Small intestine (tissue), 7 donors: ENCODE results near the gene TUBB1. TPM values are rescaled to one million over a fixed set of nuclear protein-coding genes. Genes with fewer than 3 reads are reported as not detected.

ENCODE experiments used
- DNase-seq, 2 donors: peaks; one replicate each; pipeline versions ENCODE4 v3.0.0 to v3.0.0-alpha.2; 2013
- FAIRE-seq: peaks from 2 replicates; lab custom pipeline; 2012; peaks lifted over from hg19 to GRCh38; lab: Jason Lieb, UNC
- H3K27ac ChIP-seq, 3 donors: one replicate each; pipeline ENCODE4 v1.5.1; 2013; ENCODE audit warnings: low read length in 2 of 3, mild to moderate bottlenecking in 2 of 3, control low read depth in 1 of 3, inconsistent platforms in 1 of 3, low read depth in 1 of 3, moderate library complexity in 1 of 3
- H3K27me3 ChIP-seq, 3 donors: one replicate each; pipeline ENCODE4 v1.6.1; 2013; ENCODE audit warnings: low read length in 3 of 3, inconsistent platforms in 1 of 3; ENCODE audit not compliant: control insufficient read depth in 3 of 3, insufficient read depth in 3 of 3
- H3K36me3 ChIP-seq, 3 donors: one replicate each; pipeline ENCODE4 v1.6.1; 2013; ENCODE audit warnings: low read length in 3 of 3, inconsistent platforms in 1 of 3, low read depth in 1 of 3, mild to moderate bottlenecking in 1 of 3, moderate library complexity in 1 of 3; ENCODE audit not compliant: control insufficient read depth in 3 of 3, insufficient read depth in 2 of 3
- H3K4me1 ChIP-seq, 3 donors: one replicate each; pipeline ENCODE4 v1.6.1; 2013; ENCODE audit warnings: low read length in 2 of 3, inconsistent platforms in 1 of 3, low read depth in 1 of 3, mild to moderate bottlenecking in 1 of 3, moderate library complexity in 1 of 3; ENCODE audit not compliant: control insufficient read depth in 3 of 3, insufficient read depth in 2 of 3
- H3K4me3 ChIP-seq, 3 donors: one replicate each; pipeline ENCODE4 v1.5.1; 2013; ENCODE audit warnings: low read length in 3 of 3, control low read depth in 1 of 3, inconsistent platforms in 1 of 3, low read depth in 1 of 3, mild to moderate bottlenecking in 1 of 3, moderate library complexity in 1 of 3
- H3K9me3 ChIP-seq, 2 donors: one replicate each; pipeline ENCODE4 v1.6.1; 2013; ENCODE audit warnings: low read depth in 1 of 2, low read length in 1 of 2; ENCODE audit not compliant: control insufficient read depth in 2 of 2, insufficient read depth in 1 of 2
- WGBS, 3 donors: extraction: QIAGEN DNeasy Blood & Tissue Kit; methylation state at CpG; one replicate each; pipeline ENCODE4 v1.1.7; 2013; 5-methylcytosine and 5-hydroxymethylcytosine counted together
- polyA plus RNA-seq, 4 donors: library from polyadenylated mRNA; stranded (reverse) in 3 of 4; unstranded in 1 of 4; fragments of 200-250 nt in 3 of 4; fragments of 120-200 nt in 1 of 4; gene quantifications; one replicate each; pipeline versions ENCODE4 v1.2.1 to v1.2.3, GENCODE V29; 2013
- donor health status: healthy with polysubstance abuse.
- donor health status: control.
- donor health status: control.
- donor health status: Bipolar disorder and iron deficiency.
- donor health status: healthy.

Gene TUBB1
- polyA plus RNA-seq, 4 donors = 0.01 to 0.30 TPM; not detected in 2

DNA sequence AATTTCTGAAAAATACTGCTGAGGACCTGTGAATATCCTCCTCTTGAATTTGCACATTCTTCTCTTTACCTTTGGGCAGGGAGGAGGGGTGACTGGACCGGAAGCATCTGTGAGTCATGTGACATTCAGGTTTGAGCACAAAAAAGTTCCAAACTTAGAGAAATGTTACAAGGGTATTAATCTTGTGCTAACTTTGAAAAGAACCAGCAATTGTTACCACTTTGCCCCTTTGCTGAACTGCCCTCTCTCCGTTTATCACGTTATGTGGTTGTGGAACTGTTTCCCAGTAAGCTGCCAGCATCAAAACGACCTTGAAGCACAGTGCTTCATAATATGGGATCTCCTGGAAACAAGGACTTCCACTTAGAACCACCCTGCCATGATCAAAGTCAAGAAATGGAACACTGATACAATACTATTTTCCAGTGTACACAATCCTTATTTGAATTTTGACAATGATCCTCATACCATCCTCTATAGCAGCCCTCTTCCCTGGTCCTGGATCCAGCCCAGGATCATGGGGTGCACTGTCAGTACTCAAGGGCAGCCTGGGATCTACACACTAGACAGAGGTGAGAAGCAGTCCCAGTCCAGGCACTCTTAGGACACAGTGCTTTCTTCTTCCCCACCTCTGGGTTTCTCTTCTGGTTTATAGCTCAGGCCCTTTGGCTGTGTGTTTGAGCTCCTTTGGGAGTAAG lies 2.3 kb upstream of the TUBB1 start:
- Histone ChIP-seq H3K27me3 (no peaks in the 10 kb centered on the region), H3K4me3 (no peak overlapping the region), H3K36me3 (peaks cover 0 to 6% (median 0%) of the 10 kb centered on the region in 3 donors), H3K4me1 (peaks cover 0 to 5% (median 0%) of the 10 kb centered on the region in 3 donors), H3K9me3 (no peaks in the 10 kb centered on the region), H3K27ac (no peak overlapping the region)
- 57 to 60% (median 59%) methylated on average over 4 of the region's 4 CpGs for WGBS, 3 donors
- FAIRE-seq = no peak
- no peak for DNase-seq

DNA sequence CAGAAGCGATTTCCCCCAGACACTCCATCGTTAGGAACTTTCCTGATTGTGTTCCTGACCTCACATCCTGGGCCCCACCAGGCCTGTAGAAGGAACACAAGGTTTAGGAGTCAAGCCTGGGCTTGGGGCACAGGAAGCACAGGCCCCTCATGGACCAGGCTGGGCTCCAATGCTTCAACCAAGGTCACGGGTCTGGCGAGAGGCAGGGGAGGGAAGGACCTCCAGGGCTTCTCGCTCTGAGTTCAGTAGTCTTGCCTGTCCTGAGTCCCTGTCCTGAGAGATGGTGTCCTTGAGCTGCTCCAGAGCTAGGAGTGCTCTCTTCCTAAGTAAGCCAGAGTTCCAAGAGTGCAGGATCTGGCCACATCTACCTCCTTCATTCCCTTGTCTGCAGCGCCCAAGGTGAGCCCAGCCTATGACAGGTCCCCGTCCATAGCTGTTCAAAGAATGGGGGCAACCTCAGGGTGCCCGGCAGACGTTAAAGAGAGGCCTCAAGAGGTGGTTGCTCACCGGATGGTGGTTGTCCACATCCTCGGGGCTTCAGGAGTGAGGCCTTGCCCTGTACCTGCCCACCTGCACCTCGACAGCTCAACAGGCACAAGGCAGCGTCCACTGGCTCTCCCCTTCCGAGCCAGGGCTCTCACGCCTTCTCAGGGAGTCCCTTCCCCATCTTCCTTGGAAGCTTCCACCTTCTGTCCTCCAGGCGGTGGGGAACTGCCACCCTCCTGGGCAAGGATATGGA lies 1.6 kb upstream of the TUBB1 start:
- Histone ChIP-seq H3K27me3 (no peaks in the 10 kb centered on the region), H3K4me3 (no peak overlapping the region), H3K9me3 (no peaks in the 10 kb centered on the region), H3K27ac (no peak overlapping the region), H3K36me3 (peaks cover 0 to 7% (median 0%) of the 10 kb centered on the region in 3 donors), H3K4me1 (peaks cover 0 to 5% (median 0%) of the 10 kb centered on the region in 3 donors)
- no peak for DNase-seq
- no peak for FAIRE-seq
- 91 to 93% (median 91%) methylated on average over 16 of the region's 16 CpGs for WGBS, 3 donors

DNA sequence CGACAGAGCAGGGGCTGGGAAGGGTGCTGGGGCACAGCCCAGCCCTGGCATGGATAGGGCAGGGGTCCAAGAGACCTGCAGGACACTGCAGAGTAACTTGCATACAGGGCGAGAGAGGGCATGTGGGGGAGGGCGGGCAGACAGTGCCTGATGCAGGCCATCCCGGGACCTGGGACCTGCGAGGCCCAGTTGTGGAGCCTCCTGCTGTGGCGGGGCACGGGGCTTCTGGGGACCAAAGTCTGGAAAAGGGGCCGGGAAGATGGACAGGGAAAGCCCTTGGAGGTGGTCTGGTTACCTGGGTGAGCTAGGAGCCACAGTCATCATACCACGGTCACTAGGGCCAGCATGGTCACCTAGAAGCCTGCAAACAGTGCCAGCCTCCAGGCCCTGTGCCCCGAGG lies 412 bp upstream of the TUBB1 start:
- Histone ChIP-seq H3K27me3 (no peaks in the 10 kb centered on the region), H3K4me3 (no peak overlapping the region), H3K27ac (no peak overlapping the region), H3K36me3 (peaks cover 0 to 16% (median 4%) of the 10 kb centered on the region in 3 donors), H3K9me3 (no peaks in the 10 kb centered on the region), H3K4me1 (peaks cover 0 to 5% (median 0%) of the 10 kb centered on the region in 3 donors)
- no peak for FAIRE-seq
- WGBS, 3 donors = 90 to 95% (median 94%) methylated on average over 10 of the region's 10 CpGs
- DNase-seq = no peak

DNA sequence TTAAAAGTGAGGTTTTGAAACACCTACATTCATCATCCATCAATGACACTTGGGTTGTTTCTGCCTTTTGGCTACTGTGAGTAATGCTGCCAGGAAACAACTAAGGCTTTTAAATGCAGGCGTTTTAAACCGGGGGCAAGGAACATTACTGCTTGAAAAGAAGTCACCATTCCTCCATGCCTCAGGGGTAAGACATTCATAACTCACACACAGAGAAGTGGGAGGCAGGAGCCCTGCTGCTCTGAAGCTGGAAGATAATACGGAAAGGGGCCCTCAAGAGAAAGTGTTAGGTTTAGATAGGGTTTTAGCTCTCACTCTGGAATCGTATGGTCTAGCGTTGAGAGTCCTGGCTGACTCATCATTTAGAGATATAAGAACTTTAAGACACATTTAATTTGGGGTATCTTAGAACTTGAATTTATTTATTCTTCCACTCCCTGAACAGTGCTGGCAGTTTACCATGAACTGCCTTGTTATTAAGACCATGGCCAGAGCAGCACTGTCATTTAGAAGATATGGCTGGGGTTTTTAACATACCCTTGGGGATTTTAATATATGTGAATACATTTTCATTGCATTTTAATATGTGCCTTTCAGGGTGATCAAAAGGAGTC lies 1.8 kb downstream of the TUBB1 start:
- H3K36me3 ChIP-seq = peaks cover 5 to 31% (median 10%) of the 10 kb centered on the region in 3 donors
- no peak overlapping the region for H3K27ac ChIP-seq
- peaks cover 0 to 3% (median 0%) of the 10 kb centered on the region in 3 donors for H3K4me1 ChIP-seq
- no peak overlapping the region for H3K4me3 ChIP-seq
- DNase-seq (no peak), FAIRE-seq (no peak)
- H3K27me3 ChIP-seq = no peaks in the 10 kb centered on the region
- no peaks in the 10 kb centered on the region for H3K9me3 ChIP-seq
- 71 to 78% (median 74%) methylated on average over 5 of the region's 5 CpGs for WGBS, 3 donors

DNA sequence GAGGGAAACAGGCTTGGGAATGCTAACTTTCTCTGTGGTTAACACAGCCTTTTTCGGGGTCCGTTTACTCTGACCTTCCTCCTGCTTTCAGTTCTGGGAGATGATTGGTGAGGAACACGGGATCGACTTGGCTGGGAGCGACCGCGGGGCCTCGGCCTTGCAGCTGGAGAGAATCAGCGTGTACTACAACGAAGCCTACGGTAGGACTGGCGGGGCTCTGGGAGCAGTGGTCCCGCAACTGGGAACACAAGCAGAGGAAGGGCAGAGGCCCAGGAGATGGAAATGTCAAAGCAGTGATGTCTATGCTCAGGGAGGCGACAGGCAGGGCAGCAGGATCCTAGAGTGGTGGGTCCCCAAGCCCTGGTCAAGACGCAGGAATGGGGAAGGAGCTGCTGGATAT lies 3.5 kb downstream of the TUBB1 start:
- no peaks in the 10 kb centered on the region for H3K27me3 ChIP-seq
- WGBS, 3 donors = 92 to 97% (median 96%) methylated on average over 15 of the region's 15 CpGs
- no peak overlapping the region for H3K4me3 ChIP-seq
- H3K9me3 ChIP-seq = no peaks in the 10 kb centered on the region
- H3K27ac ChIP-seq = no peak overlapping the region
- no peak for DNase-seq
- H3K4me1 ChIP-seq = no peaks in the 10 kb centered on the region
- no peak for FAIRE-seq
- peaks cover 5 to 35% (median 14%) of the 10 kb centered on the region in 3 donors for H3K36me3 ChIP-seq

DNA sequence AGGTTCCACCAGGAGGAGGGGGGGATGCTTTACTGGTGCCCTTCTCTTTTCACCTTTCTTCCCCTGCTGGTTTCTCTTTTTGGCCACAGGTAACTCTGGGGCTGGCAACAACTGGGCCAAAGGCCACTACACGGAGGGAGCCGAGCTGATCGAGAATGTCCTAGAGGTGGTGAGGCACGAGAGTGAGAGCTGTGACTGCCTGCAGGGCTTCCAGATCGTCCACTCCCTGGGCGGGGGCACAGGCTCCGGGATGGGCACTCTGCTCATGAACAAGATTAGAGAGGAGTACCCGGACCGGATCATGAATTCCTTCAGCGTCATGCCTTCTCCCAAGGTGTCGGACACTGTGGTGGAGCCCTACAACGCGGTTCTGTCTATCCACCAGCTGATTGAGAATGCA lies 4.4 kb downstream of the TUBB1 start:
- FAIRE-seq (no peak), DNase-seq (no peak)
- Histone ChIP-seq H3K27me3 (no peaks in the 10 kb centered on the region), H3K4me3 (no peak overlapping the region), H3K4me1 (peaks cover 0 to under 1% (median 0%) of the 10 kb centered on the region in 3 donors), H3K36me3 (peaks cover 5 to 32% (median 14%) of the 10 kb centered on the region in 3 donors), H3K27ac (no peak overlapping the region), H3K9me3 (no peaks in the 10 kb centered on the region)
- WGBS, 3 donors = 91 to 94% (median 93%) methylated on average over 13 of the region's 13 CpGs

DNA sequence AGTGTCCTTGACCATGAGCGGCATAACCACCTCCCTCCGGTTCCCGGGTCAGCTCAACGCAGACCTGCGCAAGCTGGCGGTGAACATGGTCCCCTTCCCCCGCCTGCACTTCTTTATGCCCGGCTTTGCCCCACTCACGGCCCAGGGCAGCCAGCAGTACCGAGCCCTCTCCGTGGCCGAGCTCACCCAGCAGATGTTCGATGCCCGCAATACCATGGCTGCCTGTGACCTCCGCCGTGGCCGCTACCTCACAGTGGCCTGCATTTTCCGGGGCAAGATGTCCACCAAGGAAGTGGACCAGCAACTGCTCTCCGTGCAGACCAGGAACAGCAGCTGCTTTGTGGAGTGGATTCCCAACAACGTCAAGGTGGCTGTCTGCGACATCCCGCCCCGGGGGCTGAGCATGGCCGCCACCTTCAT lies 4.9 kb downstream of the TUBB1 start:
- no peak overlapping the region for H3K4me3 ChIP-seq
- no peak overlapping the region for H3K27ac ChIP-seq
- H3K9me3 ChIP-seq = no peaks in the 10 kb centered on the region
- DNase-seq = no peak
- H3K27me3 ChIP-seq = no peaks in the 10 kb centered on the region
- peaks cover 5 to 34% (median 16%) of the 10 kb centered on the region in 3 donors for H3K36me3 ChIP-seq
- WGBS, 3 donors = 95 to 97% (median 96%) methylated on average over 24 of the region's 24 CpGs
- H3K4me1 ChIP-seq = peaks cover 0 to 3% (median 0%) of the 10 kb centered on the region in 3 donors
- no peak for FAIRE-seq

DNA sequence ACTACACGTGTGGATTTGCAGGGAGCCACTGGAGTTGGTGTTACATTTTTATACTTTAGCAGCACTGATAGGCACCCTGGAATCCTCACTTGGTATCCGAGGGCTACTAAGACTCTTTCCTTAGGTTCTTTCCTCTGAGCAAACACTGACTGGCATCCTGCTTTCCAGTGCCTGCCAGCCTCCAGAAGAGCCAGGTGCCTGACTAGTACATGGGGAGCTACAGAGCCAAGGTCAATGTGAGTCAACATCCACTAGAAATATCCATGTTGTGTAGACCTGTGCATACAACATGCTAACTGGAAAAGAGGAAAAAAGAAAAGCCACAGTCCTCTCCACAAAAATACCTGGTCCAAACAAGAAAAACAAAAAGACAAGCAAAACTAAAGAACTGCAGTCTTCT lies 5.9 kb downstream of the TUBB1 start:
- FAIRE-seq (no peak), DNase-seq (no peak)
- 66 to 78% (median 72%) methylated on average over 2 of the region's 2 CpGs for WGBS, 3 donors
- Histone ChIP-seq H3K27ac (no peak overlapping the region), H3K36me3 (peaks cover 10 to 34% (median 16%) of the 10 kb centered on the region in 3 donors), H3K9me3 (no peaks in the 10 kb centered on the region), H3K4me1 (peaks cover 0 to 4% (median 3%) of the 10 kb centered on the region in 3 donors), H3K4me3 (no peak overlapping the region), H3K27me3 (no peaks in the 10 kb centered on the region)
